ENCODE results near the gene TSHB. TPM values are rescaled to one million over a fixed set of nuclear protein-coding genes. Genes with fewer than 3 reads are reported as not detected.

Gene TSHB
- polyA plus RNA-seq, 1 donor = not detected

Other genes with a start within 250 kb of the TSHB start
- 28.2 TPM for gene SIKE1, start 249.1 kb upstream of the TSHB start, polyA plus RNA-seq (ENCODE audit: insufficient read length)
- gene SYCP1, start 175.0 kb upstream of the TSHB start, polyA plus RNA-seq (ENCODE audit: insufficient read length) = not detected
- 20.1 TPM for gene TSPAN2, start 59.7 kb downstream of the TSHB start, polyA plus RNA-seq (ENCODE audit: insufficient read length)

All from forelimb muscle (tissue), 1 donor.